8988T (cell line): ENCODE data around the gene ATXN7.

ENCODE experiments used
- DNase-seq: peaks from one replicate; pipeline ENCODE4 v3.0.0; 2011

ATXN7 gene

GRCh38 chr3:63908081-63908736 lies 44.5 kb downstream of the ATXN7 start:
- DNase-seq, result no peak

GRCh38 chr3:63908776-63909175 lies 45.1 kb downstream of the ATXN7 start:
- DNase-seq, result no peak

- DNase-seq, result no peak
Observed at GRCh38 chr3:63909431-63909830, 45.8 kb downstream of the ATXN7 start.

GRCh38 chr3:63910001-63910400 lies 46.3 kb downstream of the ATXN7 start:
- no peak for DNase-seq

- DNase-seq, result no peak
Observed at GRCh38 chr3:63910891-63911290, 47.2 kb downstream of the ATXN7 start.

GRCh38 chr3:63911509-63911872 lies 47.8 kb downstream of the ATXN7 start:
- no peak for DNase-seq

- peak; percentile 86 for DNase-seq
Observed at GRCh38 chr3:63911873-63912767, 48.5 kb downstream of the ATXN7 start, which contains the start of gene SCAANT1. Gene SCAANT1, minus strand, starts transcription at chr3:63912383.

- peak; percentile 75 for DNase-seq
Observed at GRCh38 chr3:63912768-63913588, 49.3 kb downstream of the ATXN7 start.

- DNase-seq, result no peak
Observed at GRCh38 chr3:63914312-63914711, 50.6 kb downstream of the ATXN7 start.

- no peak for DNase-seq
Observed at GRCh38 chr3:63918321-63918720, 54.7 kb downstream of the ATXN7 start.

- DNase-seq, result no peak
Observed at GRCh38 chr3:63920001-63920400, 56.3 kb downstream of the ATXN7 start.

GRCh38 chr3:63921741-63922482 lies 58.2 kb downstream of the ATXN7 start:
- DNase-seq, result no peak

GRCh38 chr3:63922491-63923199 lies 59.0 kb downstream of the ATXN7 start:
- DNase-seq, result no peak

- DNase-seq, result no peak
Observed at GRCh38 chr3:63926309-63926708, 62.6 kb downstream of the ATXN7 start.

- no peak for DNase-seq
Observed at GRCh38 chr3:63927422-63928280, 64.0 kb downstream of the ATXN7 start.

GRCh38 chr3:63931290-63931689 lies 67.6 kb downstream of the ATXN7 start:
- no peak for DNase-seq

- DNase-seq, result no peak
Observed at GRCh38 chr3:63932509-63933212, 69.0 kb downstream of the ATXN7 start.

- DNase-seq, result no peak
Observed at GRCh38 chr3:63933459-63933858, 69.8 kb downstream of the ATXN7 start.

GRCh38 chr3:63934041-63934866 lies 70.6 kb downstream of the ATXN7 start:
- DNase-seq, result no peak
